OCI-LY3 (cell line): ENCODE data around the gene SVBP.

Source experiments
- H2AFZ ChIP-seq: fragments of 200-600, 300-600 bp; shearing (Covaris generic); 2 replicates; pipeline ENCODE4 v1.6.0; 2014; ENCODE audit warnings: antibody characterized with exemption, low read depth, low read length
- H3K27ac ChIP-seq: fragments of 200-600, 300-600 bp; sonication (generic); 2 replicates; pipeline ENCODE4 v1.5.1; 2014; ENCODE audit warnings: mild to moderate bottlenecking, low read length, moderate library complexity, mixed read lengths
- H3K27me3 ChIP-seq: fragments of 200-600, 300-600 bp; sonication (generic); 2 replicates; pipeline ENCODE4 v1.6.1; 2014; ENCODE audit warnings: low read depth, low read length, mixed read lengths
- H3K36me3 ChIP-seq: fragments of 200-600, 300-600 bp; sonication (generic); replicated peaks from 2 replicates; pipeline ENCODE3; 2014; ENCODE audit warnings: low read depth, low read length, mixed read lengths
- H3K4me1 ChIP-seq: fragments of 300-600, 200-600 bp; sonication (generic); 2 replicates; pipeline ENCODE4 v1.6.1; 2014; ENCODE audit warnings: low read length, mixed read lengths
- H3K4me2 ChIP-seq: fragments of 200-600, 300-600 bp; sonication (generic); 2 replicates; pipeline ENCODE4 v1.6.1; 2014; ENCODE audit warnings: low read length, mixed read lengths
- H3K4me3 ChIP-seq: fragments of 300-600, 200-600 bp; sonication (generic); 2 replicates; pipeline ENCODE4 v1.5.1; 2014; ENCODE audit warnings: antibody characterized with exemption, mild to moderate bottlenecking, low read length, moderate library complexity
- H3K79me2 ChIP-seq: fragments of 300-600, 200-600 bp; shearing (Covaris generic); 2 replicates; pipeline ENCODE4 v1.6.1; 2014; ENCODE audit warnings: mild to moderate bottlenecking, low read length, mixed read lengths
- H3K9ac ChIP-seq: fragments of 300-600, 200-600 bp; shearing (Covaris generic); 2 replicates; pipeline ENCODE4 v1.6.0; 2014; ENCODE audit warnings: mild to moderate bottlenecking, low read length, moderate library complexity
- H3K9me3 ChIP-seq: fragments of 200-600, 300-600 bp; shearing (Covaris generic); 2 replicates; pipeline ENCODE4 v1.6.1; 2014; ENCODE audit warnings: low read length, mixed read lengths; ENCODE audit not compliant: insufficient read depth
- H4K20me1 ChIP-seq: fragments of 200-600, 300-600 bp; sonication (generic); 2 replicates; pipeline ENCODE4 v1.6.1; 2016; ENCODE audit warnings: low read length, mixed read lengths; ENCODE audit not compliant: insufficient read depth
- CTCF ChIP-seq: fragments of 200-600, 300-600 bp; sonication (generic); IDR thresholded peaks from 2 replicates; pipeline ENCODE4 v1.5.1; 2014; ENCODE audit warnings: antibody characterized with exemption, low read length, low read depth
- EZH2phosphoT487 ChIP-seq: fragments of 200-600 bp; shearing (Covaris generic); IDR thresholded peaks from 2 replicates; pipeline ENCODE4 v1.6.1; 2018; ENCODE audit warnings: antibody characterized with exemption, mixed run types, low read depth

The SVBP gene

GRCh38 chr1:42784946-42785693 lies 32.1 kb downstream of the SVBP start, which contains the start of gene TMEM269:
Gene TMEM269, plus strand, starts transcription at chr1:42784991. Its CDS starts 4,903 bp downstream, at chr1:42789894.
- no peaks in the 10 kb centered on the region for H4K20me1 ChIP-seq

GRCh38 chr1:42784547-42784945 lies 32.7 kb downstream of the SVBP start:
- H3K36me3 ChIP-seq, result peaks cover 3% of the 10 kb centered on the region
- no peak overlapping the region for H3K9ac ChIP-seq
- no peaks in the 10 kb centered on the region for H4K20me1 ChIP-seq
- no peak overlapping the region for H2AFZ ChIP-seq
- no peak overlapping the region for H3K27ac ChIP-seq
- H3K4me1 ChIP-seq, result no peaks in the 10 kb centered on the region
- H3K27me3 ChIP-seq, result no peaks in the 10 kb centered on the region
- H3K4me2 ChIP-seq, result no peak overlapping the region
- H3K79me2 ChIP-seq, result no peaks in the 10 kb centered on the region
- no peak for TF ChIP-seq CTCF
- no peak for TF ChIP-seq EZH2phosphoT487
- no peak overlapping the region for H3K4me3 ChIP-seq
- H3K9me3 ChIP-seq, result no peaks in the 10 kb centered on the region

More at GRCh38 chr1:42784946-42785693, 32.1 kb downstream of the SVBP start, which contains the start of gene TMEM269:
- Histone ChIP-seq H3K36me3 (no peaks in the 10 kb centered on the region), H3K9ac (no peak within 1 kb of the TSS), H3K4me3 (no peak within 1 kb of the TSS), H2AFZ (no peak within 1 kb of the TSS), H3K79me2 (no peaks in the 10 kb centered on the region), H3K9me3 (no peaks in the 10 kb centered on the region), H3K4me1 (no peaks in the 10 kb centered on the region), H3K4me2 (no peak within 1 kb of the TSS), H3K27ac (no peak within 1 kb of the TSS), H3K27me3 (no peaks in the 10 kb centered on the region)
- no peak for TF ChIP-seq EZH2phosphoT487

- Histone ChIP-seq H3K4me1 (no peaks in the 10 kb centered on the region), H3K27ac (no peak overlapping the region), H3K27me3 (no peaks in the 10 kb centered on the region), H3K4me2 (no peak overlapping the region), H3K9me3 (no peaks in the 10 kb centered on the region), H3K4me3 (no peak overlapping the region), H2AFZ (no peak overlapping the region), H3K9ac (no peak overlapping the region), H4K20me1 (no peaks in the 10 kb centered on the region), H3K79me2 (no peaks in the 10 kb centered on the region), H3K36me3 (peaks cover 4% of the 10 kb centered on the region)
- no peak for TF ChIP-seq EZH2phosphoT487
- TF ChIP-seq CTCF, result no peak
Observed at GRCh38 chr1:42783092-42783491, 34.1 kb downstream of the SVBP start.

GRCh38 chr1:42780176-42780575 lies 37.0 kb downstream of the SVBP start:
- H2AFZ ChIP-seq, result no peak overlapping the region
- no peaks in the 10 kb centered on the region for H3K79me2 ChIP-seq
- no peaks in the 10 kb centered on the region for H3K4me1 ChIP-seq
- no peaks in the 10 kb centered on the region for H3K27me3 ChIP-seq
- no peak overlapping the region for H3K4me2 ChIP-seq
- H3K4me3 ChIP-seq, result no peak overlapping the region
- no peaks in the 10 kb centered on the region for H4K20me1 ChIP-seq
- no peaks in the 10 kb centered on the region for H3K9me3 ChIP-seq
- no peak for TF ChIP-seq EZH2phosphoT487
- TF ChIP-seq CTCF, result no peak
- H3K27ac ChIP-seq, result no peak overlapping the region
- H3K9ac ChIP-seq, result no peak overlapping the region
- H3K36me3 ChIP-seq, result peaks cover 19% of the 10 kb centered on the region
